ENCODE measurements around the gene TGIF2.

TGIF2 gene

GRCh38 chr20:36614781-36615557 is 41.6 kb downstream of the TGIF2 start:
- H3K9me3 ChIP-seq (ENCODE audit: low read length) = no peaks in the 10 kb centered on the region
- no peak overlapping the region for H3K9ac ChIP-seq (ENCODE audit: low read length)
- H3K4me2 ChIP-seq (ENCODE audit: low read length) = no peak overlapping the region
- H3K27me3 ChIP-seq (ENCODE audit: insufficient read depth, low read length) = no peaks in the 10 kb centered on the region
- no peak overlapping the region for H3K4me3 ChIP-seq (ENCODE audit: low read depth, low read length, poor library complexity, severe bottlenecking)
- H3K36me3 ChIP-seq (ENCODE audit: insufficient read depth, low read length) = peaks cover 53% of the 10 kb centered on the region
- H3K79me2 ChIP-seq (ENCODE audit: insufficient read depth, low read length) = no peaks in the 10 kb centered on the region
- no peaks in the 10 kb centered on the region for H4K20me1 ChIP-seq (ENCODE audit: insufficient read depth, low read length)
- no peak overlapping the region for H2AFZ ChIP-seq (ENCODE audit: low read length)
- H3K9me2 ChIP-seq (ENCODE audit: low read depth, low read length) = no peaks in the 10 kb centered on the region
- no peak overlapping the region for H3K27ac ChIP-seq (ENCODE audit: low read depth, low read length, poor library complexity, severe bottlenecking)
- no peaks in the 10 kb centered on the region for H3K4me1 ChIP-seq (ENCODE audit: insufficient read depth, low read length, severe bottlenecking)
- no peaks in the 10 kb centered on the region for H3F3A ChIP-seq (ENCODE audit: insufficient read depth, low read length)
- no peak for TF ChIP-seq EZH2 (IDR thresholded peaks at IDR 0.05; ENCODE audit: borderline replicate concordance, low read length)
- TF ChIP-seq CTCF (IDR thresholded peaks at IDR 0.05; ENCODE audit: low read length) = no peak

GRCh38 chr20:36620917-36621316 is 47.5 kb downstream of the TGIF2 start:
- H3K27me3 ChIP-seq (ENCODE audit: insufficient read depth, low read length) = no peaks in the 10 kb centered on the region
- no peaks in the 10 kb centered on the region for H3K4me1 ChIP-seq (ENCODE audit: insufficient read depth, low read length, severe bottlenecking)

GRCh38 chr20:36623444-36623843 is 50.0 kb downstream of the TGIF2 start:
- Histone ChIP-seq H3K4me2 (ENCODE audit: low read length) (no peak overlapping the region), H3K27ac (ENCODE audit: low read depth, low read length, poor library complexity, severe bottlenecking) (no peak overlapping the region), H3K79me2 (ENCODE audit: insufficient read depth, low read length) (no peaks in the 10 kb centered on the region), H3K27me3 (ENCODE audit: insufficient read depth, low read length) (no peaks in the 10 kb centered on the region), H3K4me3 (ENCODE audit: low read depth, low read length, poor library complexity, severe bottlenecking) (no peak overlapping the region), H4K20me1 (ENCODE audit: insufficient read depth, low read length) (no peaks in the 10 kb centered on the region), H3K36me3 (ENCODE audit: insufficient read depth, low read length) (no peaks in the 10 kb centered on the region), H3K9me3 (ENCODE audit: low read length) (no peaks in the 10 kb centered on the region), H3F3A (ENCODE audit: insufficient read depth, low read length) (no peaks in the 10 kb centered on the region), H3K9ac (ENCODE audit: low read length) (no peak overlapping the region), H3K9me2 (ENCODE audit: low read depth, low read length) (no peaks in the 10 kb centered on the region), H2AFZ (ENCODE audit: low read length) (no peak overlapping the region), H3K4me1 (ENCODE audit: insufficient read depth, low read length, severe bottlenecking) (no peaks in the 10 kb centered on the region)
- no peak for TF ChIP-seq CTCF (IDR thresholded peaks at IDR 0.05; ENCODE audit: low read length)
- no peak for TF ChIP-seq EZH2 (IDR thresholded peaks at IDR 0.05; ENCODE audit: borderline replicate concordance, low read length)

More at GRCh38 chr20:36620917-36621316, 47.5 kb downstream of the TGIF2 start:
- no peak for TF ChIP-seq CTCF (IDR thresholded peaks at IDR 0.05; ENCODE audit: low read length)
- no peak for TF ChIP-seq EZH2 (IDR thresholded peaks at IDR 0.05; ENCODE audit: borderline replicate concordance, low read length)
- Histone ChIP-seq H3F3A (ENCODE audit: insufficient read depth, low read length) (no peaks in the 10 kb centered on the region), H3K9me2 (ENCODE audit: low read depth, low read length) (no peaks in the 10 kb centered on the region), H3K4me3 (ENCODE audit: low read depth, low read length, poor library complexity, severe bottlenecking) (no peak overlapping the region), H3K9ac (ENCODE audit: low read length) (no peak overlapping the region), H3K36me3 (ENCODE audit: insufficient read depth, low read length) (no peaks in the 10 kb centered on the region), H3K27ac (ENCODE audit: low read depth, low read length, poor library complexity, severe bottlenecking) (no peak overlapping the region), H3K79me2 (ENCODE audit: insufficient read depth, low read length) (no peaks in the 10 kb centered on the region), H3K9me3 (ENCODE audit: low read length) (no peaks in the 10 kb centered on the region), H4K20me1 (ENCODE audit: insufficient read depth, low read length) (no peaks in the 10 kb centered on the region), H2AFZ (ENCODE audit: low read length) (no peak overlapping the region), H3K4me2 (ENCODE audit: low read length) (no peak overlapping the region)
